GM12891 (cell line): ENCODE results near the gene ZNF420.

ENCODE experiments used
- POLR2A ChIP-seq: IDR thresholded peaks from 2 replicates; pipeline ENCODE4 v1.6.1; 2011; ENCODE audit warnings: low read depth, low read length, control low read depth
- POU2F2 ChIP-seq: IDR thresholded peaks from 2 replicates; pipeline ENCODE4 v1.6.1; 2011; ENCODE audit warnings: low read depth, mild to moderate bottlenecking, control low read depth, low read length, moderate library complexity

GRCh38 chr19:37059142-37059541 is 19.1 kb upstream of the ZNF420 start:
- no peak for TF ChIP-seq POU2F2
- TF ChIP-seq POLR2A: no peak
